Measurements from ENCODE around the gene CABP4.

DNA sequence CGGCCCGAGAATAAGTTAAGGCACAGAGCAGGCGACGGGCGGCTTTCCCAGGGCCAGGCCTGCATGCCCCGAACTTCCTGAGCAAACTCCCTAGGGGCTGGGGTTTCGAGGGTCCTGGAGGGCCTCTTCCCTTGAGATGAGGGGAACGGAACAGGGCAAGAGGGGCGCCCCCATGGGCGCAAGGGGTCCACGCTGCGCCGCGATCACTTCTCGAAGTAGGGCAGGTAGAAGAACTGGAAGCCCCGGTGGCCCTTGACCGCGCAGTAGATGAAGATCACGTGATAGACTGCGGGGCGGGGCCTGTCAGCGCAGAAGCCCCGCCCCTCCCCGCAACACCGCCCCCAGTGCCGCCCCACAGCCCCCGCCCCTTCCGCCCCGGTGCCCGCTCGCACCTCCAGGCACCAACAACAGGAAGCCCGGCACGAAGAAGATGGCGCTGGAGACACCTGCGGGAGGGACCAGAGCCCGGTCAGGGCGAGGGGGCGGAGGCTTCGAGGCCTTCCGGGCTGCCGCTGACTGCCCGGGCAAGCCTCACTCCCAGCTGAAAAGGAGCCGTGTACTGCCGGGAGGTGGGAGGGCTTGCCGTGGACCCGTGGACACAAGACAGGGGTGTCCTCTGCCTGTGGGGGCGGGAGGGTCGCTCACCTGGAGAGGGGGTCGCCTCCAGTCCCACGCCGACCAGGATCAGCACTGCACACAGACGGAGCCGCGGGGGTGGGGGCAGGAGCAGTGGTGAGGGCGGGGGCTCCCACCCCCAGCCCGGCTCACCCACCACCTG lies 9.4 kb downstream of the CABP4 start:
- no peak for TF ChIP-seq CTCF (IDR thresholded peaks at IDR 0.05 in 4 of 5, conservative IDR thresholded peaks at IDR 0.05 in 1 of 5)
- TF ChIP-seq POLR2A (IDR thresholded peaks at IDR 0.05), result peak; percentile 21 to 26
